NCI-H1694 (cell line): Measurements from ENCODE around the gene METTL24.

Experiments used
- DNase-seq: peaks from one replicate; lab custom pipeline; 2025; lab: John Stamatoyannopoulos, UW

METTL24 gene

GRCh38 chr6:110195639-110196038 is 162.5 kb downstream of the METTL24 start:
- DNase-seq, result no peak
